CD4-positive, alpha-beta T cell treated with Interleukin-6 for 4 hours (primary cell): ENCODE results near the gene PDCD11.
A peak's percentile ranks its signal among the peaks of the same experiment; 100 is the strongest.
"Not testable (repeated sequence)": the region's sequence is repeated elsewhere in the genome, so short reads cannot be mapped to it uniquely, and the experiment has no call there.

ENCODE experiments used
- DNase-seq: peaks from one replicate; pipeline ENCODE4 v3.0.0-alpha.2; 2020; ENCODE audit warnings: mixed read lengths

The PDCD11 gene

GRCh38 chr10:103475437-103475836 lies 79.0 kb downstream of the PDCD11 start:
- DNase-seq: no peak

- DNase-seq: peak; percentile 17
Measured at GRCh38 chr10:103476046-103476768, 79.8 kb downstream of the PDCD11 start.

- no peak for DNase-seq
Measured at GRCh38 chr10:103478671-103479070, 82.2 kb downstream of the PDCD11 start.

GRCh38 chr10:103479135-103479534 lies 82.7 kb downstream of the PDCD11 start, which contains the start of gene CALHM3:
CALHM3 (minus strand) TSS chr10:103479240; CDS start chr10:103479032, 208 bp downstream.
- no peak for DNase-seq

- DNase-seq: no peak
Measured at GRCh38 chr10:103480521-103480920, 84.1 kb downstream of the PDCD11 start.

GRCh38 chr10:103481974-103482531 lies 85.6 kb downstream of the PDCD11 start:
- peak; percentile 56 for DNase-seq

GRCh38 chr10:103486635-103487409 lies 90.4 kb downstream of the PDCD11 start:
- not testable (repeated sequence) for DNase-seq

- DNase-seq: no peak
Measured at GRCh38 chr10:103487410-103487708, 90.9 kb downstream of the PDCD11 start.

GRCh38 chr10:103490986-103491314 lies 94.5 kb downstream of the PDCD11 start:
- DNase-seq: no peak

- DNase-seq: no peak
Measured at GRCh38 chr10:103491729-103492364, 95.4 kb downstream of the PDCD11 start.

- DNase-seq: no peak
Measured at GRCh38 chr10:103492655-103493261, 96.3 kb downstream of the PDCD11 start.

GRCh38 chr10:103493362-103493915 lies 97.0 kb downstream of the PDCD11 start, which contains the start of gene NEURL1:
NEURL1 (plus strand) TSS chr10:103493705; CDS start chr10:103494388, 683 bp downstream.
- peak; percentile 28 for DNase-seq

GRCh38 chr10:103493916-103494877 lies 97.8 kb downstream of the PDCD11 start:
- DNase-seq: peak; percentile 23

- DNase-seq: no peak
Measured at GRCh38 chr10:103495321-103495720, 98.9 kb downstream of the PDCD11 start.
